GM19099 (cell line): ENCODE measurements around the gene MAP7.

Source experiments
- POLR2A ChIP-seq: IDR thresholded peaks from 3 replicates; pipeline ENCODE4 v1.6.1; 2011; ENCODE audit warnings: low read depth; ENCODE audit not compliant: insufficient read length; ENCODE audit errors: extremely low read depth

Gene MAP7

DNA sequence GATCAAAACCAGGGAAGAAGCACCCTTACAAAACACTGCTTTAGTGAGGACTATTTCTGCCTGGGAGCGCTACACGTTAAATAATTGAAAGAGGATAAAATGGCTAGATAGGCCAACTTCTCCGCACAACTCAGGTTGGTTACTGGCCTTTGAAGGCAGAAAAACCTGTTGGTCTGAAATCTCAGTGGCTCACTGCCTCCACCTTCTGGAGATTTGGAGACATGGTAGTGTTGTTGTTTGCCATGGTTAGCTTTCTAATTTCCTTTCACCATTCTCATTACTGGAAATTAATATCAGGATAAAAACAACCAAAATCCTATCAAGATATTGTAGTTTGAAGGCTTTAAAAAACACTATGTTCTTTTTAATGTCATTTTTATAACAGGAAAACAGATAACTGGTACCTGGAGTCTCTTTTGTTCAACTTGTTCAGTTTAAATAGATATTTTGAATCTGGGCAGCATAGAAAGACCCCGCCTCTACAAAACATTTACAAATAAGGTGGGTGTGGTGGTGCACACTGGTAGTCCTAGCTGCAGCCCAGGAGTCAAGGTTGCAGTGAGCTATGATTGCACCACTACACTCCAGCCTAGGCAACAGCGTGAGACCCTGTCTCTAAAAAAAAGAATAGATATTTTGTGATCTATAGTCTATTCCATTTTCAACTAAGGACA lies 233.1 kb downstream of the MAP7 start:
- TF ChIP-seq POLR2A, result no peak

DNA sequence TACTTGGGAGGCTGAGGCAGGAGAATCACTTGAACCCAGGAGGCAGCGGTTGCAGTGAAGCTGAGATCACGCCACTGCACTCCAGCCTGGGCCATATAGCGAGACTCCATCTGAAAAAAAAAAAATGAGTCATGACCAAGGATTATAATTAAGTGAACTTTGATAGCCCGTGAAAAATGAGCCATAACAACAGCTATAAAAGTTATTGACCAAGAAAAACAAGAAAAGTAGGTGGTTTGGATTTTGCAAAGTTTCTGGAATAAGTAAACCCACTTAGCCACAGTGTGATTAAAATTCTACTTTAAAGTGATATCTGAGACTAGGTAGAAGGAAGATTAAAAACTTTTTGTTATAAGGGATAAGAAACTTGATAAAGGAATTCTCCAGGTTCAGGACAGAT lies 234.6 kb downstream of the MAP7 start:
- no peak for TF ChIP-seq POLR2A

DNA sequence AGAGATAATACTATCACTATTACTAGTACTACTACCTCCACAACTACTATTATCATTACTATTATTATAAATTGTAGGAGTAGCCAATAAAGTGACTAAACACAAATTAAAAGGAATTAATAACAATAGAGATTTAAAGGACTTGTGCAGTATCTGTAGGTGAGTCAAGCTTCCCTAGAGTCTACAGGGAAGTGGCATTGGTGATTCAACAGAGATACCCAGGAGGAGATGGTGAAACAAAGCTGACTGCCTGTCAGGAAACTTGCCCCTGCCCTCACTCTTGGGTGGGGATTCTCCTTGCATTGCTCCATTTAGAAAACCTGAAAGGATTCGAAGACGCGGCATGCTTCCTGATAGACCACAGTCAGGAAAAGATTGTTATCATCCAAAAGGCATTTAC lies 237.2 kb downstream of the MAP7 start:
- no peak for TF ChIP-seq POLR2A

DNA sequence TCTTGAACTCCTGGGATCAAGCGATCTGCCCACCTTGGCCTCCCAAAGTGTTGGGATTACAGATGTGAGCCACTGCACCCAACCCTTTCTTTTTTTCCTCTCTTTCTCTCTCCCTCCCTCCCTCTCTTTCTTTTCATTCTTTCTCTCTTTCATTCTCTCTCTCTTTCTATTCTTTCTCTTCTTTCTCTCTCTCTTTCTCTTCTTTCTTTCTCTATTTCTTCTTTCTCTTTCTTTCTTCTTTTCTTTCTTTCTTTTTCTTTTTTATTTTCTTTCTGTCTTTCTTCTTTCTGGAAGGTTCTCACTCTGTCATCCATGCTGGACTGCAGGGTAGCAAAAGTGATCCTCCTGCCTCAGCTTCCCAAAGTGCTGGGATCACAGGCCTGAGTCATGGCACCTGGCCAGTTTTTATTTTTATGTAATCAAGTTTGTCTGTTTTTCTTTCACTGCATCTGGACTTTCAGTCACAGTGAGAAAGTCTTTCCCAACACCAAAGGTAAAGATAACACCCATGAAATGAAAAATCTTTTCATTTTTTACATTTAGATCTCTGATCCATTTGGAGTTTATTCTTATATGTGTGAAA lies 240.4 kb downstream of the MAP7 start:
- TF ChIP-seq POLR2A, result no peak

DNA sequence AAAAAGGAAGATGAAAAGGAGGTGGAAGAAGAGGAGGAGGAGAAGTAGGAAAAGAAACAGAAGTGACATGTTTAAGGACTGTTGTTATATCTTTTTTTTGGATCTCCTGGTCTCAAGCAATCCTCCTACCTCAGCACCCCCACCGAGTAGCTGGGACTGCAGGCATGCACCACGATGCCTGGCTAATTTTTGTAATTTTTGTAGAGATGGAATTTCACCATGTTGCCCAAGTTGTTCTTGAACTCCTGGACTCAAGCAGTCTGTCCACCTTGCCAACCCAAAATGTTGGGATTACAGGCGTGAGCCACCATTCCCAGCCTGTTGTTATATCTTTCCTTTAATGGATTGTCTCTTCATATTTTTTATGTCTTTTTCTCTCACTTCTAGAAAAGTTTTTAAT lies 241.1 kb downstream of the MAP7 start:
- no peak for TF ChIP-seq POLR2A

DNA sequence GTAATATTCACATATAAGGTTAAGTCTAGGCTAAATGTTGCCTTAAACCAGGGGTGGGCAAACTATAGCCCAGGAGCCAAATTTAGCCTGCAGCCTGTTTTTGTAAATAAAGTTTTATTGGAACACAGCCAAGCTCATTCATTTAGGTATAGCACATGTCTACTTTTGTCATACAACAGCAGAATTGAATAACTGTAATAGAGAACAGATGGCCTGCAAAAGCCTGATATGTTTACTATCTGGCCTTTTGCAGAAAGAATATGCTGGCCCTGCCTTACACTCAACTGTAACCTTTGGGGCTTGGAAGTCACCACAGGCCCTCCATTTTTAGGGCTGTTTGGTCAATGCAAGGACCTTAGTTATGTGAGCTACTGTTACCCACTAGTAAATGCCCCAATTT lies 242.9 kb downstream of the MAP7 start:
- no peak for TF ChIP-seq POLR2A

DNA sequence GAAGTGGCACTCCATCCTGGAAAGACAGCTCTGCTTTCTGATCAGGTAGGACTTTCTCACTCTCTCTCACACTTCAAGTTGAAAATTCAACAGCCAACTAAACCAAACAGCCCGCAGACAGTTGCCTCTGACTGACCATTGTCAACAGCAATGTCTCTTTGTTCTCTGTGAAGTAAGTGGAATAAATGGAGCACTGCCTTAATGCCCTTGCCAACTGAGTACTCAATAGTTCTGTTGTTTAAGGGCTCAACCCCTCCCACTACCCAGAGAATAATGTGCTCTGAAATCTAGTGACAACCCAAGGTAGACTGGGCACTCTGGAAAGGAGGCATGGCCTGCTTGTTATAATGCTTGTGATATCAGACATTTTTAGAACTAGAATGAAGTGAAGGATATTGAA lies 243.8 kb downstream of the MAP7 start:
- no peak for TF ChIP-seq POLR2A

DNA sequence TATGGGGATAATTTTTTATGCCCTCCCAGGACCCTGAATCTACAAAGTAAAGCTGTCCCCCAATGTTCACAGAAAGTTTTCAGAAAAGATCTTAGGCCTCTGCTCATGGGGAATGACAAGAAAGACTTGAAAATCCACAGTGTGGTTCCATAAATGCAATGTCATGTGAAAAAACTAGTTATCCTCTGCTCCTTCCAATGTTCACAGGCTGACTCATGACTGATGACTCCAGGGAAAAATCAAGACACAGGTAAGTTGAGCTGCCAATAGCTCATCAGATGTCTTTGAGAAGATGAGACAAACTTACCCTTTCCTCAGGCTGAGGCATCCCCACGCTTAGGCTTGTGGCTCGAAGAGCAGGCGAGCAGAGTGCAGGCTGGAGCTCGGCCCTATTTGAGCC lies 245.8 kb downstream of the MAP7 start:
- no peak for TF ChIP-seq POLR2A

DNA sequence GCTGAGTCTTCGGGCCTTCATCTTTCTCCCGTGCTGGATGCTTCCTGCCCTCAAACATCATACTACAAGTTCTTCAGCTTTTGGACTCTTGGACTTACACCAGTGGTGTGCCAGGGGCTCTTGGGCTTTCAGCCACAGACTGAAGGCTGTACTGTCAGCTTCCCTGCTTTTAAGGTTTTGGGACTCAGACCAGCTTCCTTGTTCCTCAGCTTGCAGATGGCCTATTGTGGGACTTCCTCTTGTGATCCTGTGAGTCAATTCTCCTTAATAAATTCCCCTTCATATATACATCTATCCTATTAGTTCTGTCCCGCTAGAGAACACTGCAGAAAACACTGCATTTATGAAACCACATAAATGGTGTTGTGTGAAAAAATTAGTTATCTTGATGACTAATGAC lies 246.7 kb downstream of the MAP7 start:
- no peak for TF ChIP-seq POLR2A

DNA sequence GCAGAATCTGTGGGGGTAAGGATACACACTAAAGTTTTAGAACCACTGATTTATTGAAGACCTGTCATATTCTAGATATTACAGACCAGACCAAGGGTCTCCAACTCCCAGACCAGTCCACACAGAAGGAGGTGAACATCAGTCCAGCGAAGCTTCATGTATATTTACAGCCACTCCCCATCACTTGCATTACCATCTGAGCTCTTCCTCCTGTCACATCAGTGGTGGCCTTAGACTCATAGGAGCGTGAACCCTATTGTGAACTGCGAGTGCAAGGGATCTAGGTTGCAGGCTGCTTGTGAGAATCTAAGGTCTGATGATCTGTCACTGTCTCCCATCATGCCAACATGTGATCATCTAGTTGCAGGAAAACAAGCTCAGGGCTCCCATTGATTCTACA lies 255.6 kb downstream of the MAP7 start:
- TF ChIP-seq POLR2A, result no peak
